GM12872 (cell line): Measurements from ENCODE around the gene LRRC41.

ENCODE experiments used
- CTCF ChIP-seq: IDR thresholded peaks from 3 replicates; pipeline ENCODE4 v1.5.1; 2011; ENCODE audit warnings: low read depth, mild to moderate bottlenecking, low read length, moderate library complexity; ENCODE audit not compliant: insufficient read depth

The LRRC41 gene

DNA sequence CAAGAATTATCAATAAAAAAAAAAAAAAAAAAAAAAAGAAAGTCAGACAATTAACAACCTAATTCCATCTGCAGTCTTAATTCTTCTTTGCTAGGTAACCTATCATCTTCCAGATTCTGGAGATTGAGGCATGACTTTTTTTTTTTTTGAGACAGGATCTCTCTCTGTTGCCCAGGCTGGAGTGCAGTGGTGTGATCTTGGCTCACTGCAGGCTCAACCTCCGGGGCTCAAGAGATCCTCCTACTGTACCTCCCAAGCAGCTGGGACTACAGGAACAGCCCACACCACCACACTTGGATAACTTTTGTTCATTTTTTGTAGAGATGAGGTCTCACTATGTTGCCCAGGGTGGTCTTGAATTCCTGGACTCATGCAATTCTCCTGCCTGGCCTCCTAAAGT lies 60.5 kb downstream of the LRRC41 start:
- no peak for TF ChIP-seq CTCF

- TF ChIP-seq CTCF = no peak
Measured at GRCh38 chr1:46236882-46237281, 66.5 kb downstream of the LRRC41 start.
